ENCODE results near the gene TANC1. TPM values are rescaled to one million over a fixed set of nuclear protein-coding genes. Genes with fewer than 3 reads are reported as not detected.

The TANC1 gene
- total RNA-seq, 1 experiment from 2014 or later: not detected

GRCh38 chr2:159067971-159068370 is 99.5 kb downstream of the TANC1 start:
- no peak for DNase-seq
- H4K20me1 ChIP-seq (ENCODE audit: insufficient read depth, low read depth, low read length): no peaks in the 10 kb centered on the region
- no peaks in the 10 kb centered on the region for H3K9me3 ChIP-seq (ENCODE audit: low read length)
- no peaks in the 10 kb centered on the region for H3K36me3 ChIP-seq (ENCODE audit: insufficient read depth, low read length)
- H3K27ac ChIP-seq (ENCODE audit: low read length): no peak overlapping the region
- H3K27me3 ChIP-seq (ENCODE audit: low read length): no peaks in the 10 kb centered on the region
- no peak overlapping the region for H3K4me2 ChIP-seq (ENCODE audit: low read depth, low read length, poor library complexity, severe bottlenecking)
- H3K9me2 ChIP-seq (replicated peaks; ENCODE audit: insufficient read depth, low read length): no peaks in the 10 kb centered on the region
- H3K79me2 ChIP-seq (ENCODE audit: low read length): no peaks in the 10 kb centered on the region
- no peak overlapping the region for H3K4me3 ChIP-seq (ENCODE audit: low read length)
- no peak overlapping the region for H2AFZ ChIP-seq (ENCODE audit: low read length)
- no peaks in the 10 kb centered on the region for H3K4me1 ChIP-seq (ENCODE audit: low read length)
- H3K9ac ChIP-seq (ENCODE audit: low read length): no peak overlapping the region

- no peak overlapping the region for H2AFZ ChIP-seq (ENCODE audit: low read length)
- no peaks in the 10 kb centered on the region for H4K20me1 ChIP-seq (ENCODE audit: insufficient read depth, low read depth, low read length)
- H3K79me2 ChIP-seq (ENCODE audit: low read length): no peaks in the 10 kb centered on the region
- no peak overlapping the region for H3K27ac ChIP-seq (ENCODE audit: low read length)
- H3K27me3 ChIP-seq (ENCODE audit: low read length): no peaks in the 10 kb centered on the region
- no peak for DNase-seq
- no peaks in the 10 kb centered on the region for H3K36me3 ChIP-seq (ENCODE audit: insufficient read depth, low read length)
- no peaks in the 10 kb centered on the region for H3K9me3 ChIP-seq (ENCODE audit: low read length)
- H3K4me3 ChIP-seq (ENCODE audit: low read length): no peak overlapping the region
- no peaks in the 10 kb centered on the region for H3K9me2 ChIP-seq (replicated peaks; ENCODE audit: insufficient read depth, low read length)
- H3K9ac ChIP-seq (ENCODE audit: low read length): no peak overlapping the region
- no peaks in the 10 kb centered on the region for H3K4me1 ChIP-seq (ENCODE audit: low read length)
- H3K4me2 ChIP-seq (ENCODE audit: low read depth, low read length, poor library complexity, severe bottlenecking): no peak overlapping the region
Observed at GRCh38 chr2:159069229-159069628, 100.8 kb downstream of the TANC1 start.

- H3K27ac ChIP-seq (ENCODE audit: low read length): no peak overlapping the region
- no peaks in the 10 kb centered on the region for H3K9me2 ChIP-seq (replicated peaks; ENCODE audit: insufficient read depth, low read length)
- H4K20me1 ChIP-seq (ENCODE audit: insufficient read depth, low read depth, low read length): no peaks in the 10 kb centered on the region
- H3K79me2 ChIP-seq (ENCODE audit: low read length): no peaks in the 10 kb centered on the region
- H3K36me3 ChIP-seq (ENCODE audit: insufficient read depth, low read length): no peaks in the 10 kb centered on the region
- H3K9me3 ChIP-seq (ENCODE audit: low read length): no peaks in the 10 kb centered on the region
- no peak overlapping the region for H3K4me2 ChIP-seq (ENCODE audit: low read depth, low read length, poor library complexity, severe bottlenecking)
- DNase-seq: no peak
- no peak overlapping the region for H3K9ac ChIP-seq (ENCODE audit: low read length)
- no peaks in the 10 kb centered on the region for H3K27me3 ChIP-seq (ENCODE audit: low read length)
- no peaks in the 10 kb centered on the region for H3K4me1 ChIP-seq (ENCODE audit: low read length)
- H3K4me3 ChIP-seq (ENCODE audit: low read length): no peak overlapping the region
- H2AFZ ChIP-seq (ENCODE audit: low read length): no peak overlapping the region
Observed at GRCh38 chr2:159070235-159070634, 101.8 kb downstream of the TANC1 start.

GRCh38 chr2:159071190-159071915 is 102.9 kb downstream of the TANC1 start:
- Histone ChIP-seq H3K27me3 (ENCODE audit: low read length) (no peaks in the 10 kb centered on the region), H3K27ac (ENCODE audit: low read length) (no peak overlapping the region), H2AFZ (ENCODE audit: low read length) (no peak overlapping the region), H4K20me1 (ENCODE audit: insufficient read depth, low read depth, low read length) (no peaks in the 10 kb centered on the region), H3K9me2 (replicated peaks; ENCODE audit: insufficient read depth, low read length) (no peaks in the 10 kb centered on the region), H3K4me3 (ENCODE audit: low read length) (no peak overlapping the region), H3K36me3 (ENCODE audit: insufficient read depth, low read length) (no peaks in the 10 kb centered on the region), H3K9ac (ENCODE audit: low read length) (no peak overlapping the region), H3K9me3 (ENCODE audit: low read length) (no peaks in the 10 kb centered on the region), H3K4me1 (ENCODE audit: low read length) (no peaks in the 10 kb centered on the region), H3K4me2 (ENCODE audit: low read depth, low read length, poor library complexity, severe bottlenecking) (no peak overlapping the region), H3K79me2 (ENCODE audit: low read length) (no peaks in the 10 kb centered on the region)
- no peak for DNase-seq

GRCh38 chr2:159072795-159073194 is 104.4 kb downstream of the TANC1 start:
- Histone ChIP-seq H3K27ac (ENCODE audit: low read length) (no peak overlapping the region), H3K27me3 (ENCODE audit: low read length) (no peaks in the 10 kb centered on the region), H3K9me2 (replicated peaks; ENCODE audit: insufficient read depth, low read length) (no peaks in the 10 kb centered on the region), H3K4me3 (ENCODE audit: low read length) (no peak overlapping the region), H3K4me1 (ENCODE audit: low read length) (no peaks in the 10 kb centered on the region), H3K9ac (ENCODE audit: low read length) (no peak overlapping the region), H3K4me2 (ENCODE audit: low read depth, low read length, poor library complexity, severe bottlenecking) (no peak overlapping the region), H2AFZ (ENCODE audit: low read length) (no peak overlapping the region), H3K36me3 (ENCODE audit: insufficient read depth, low read length) (no peaks in the 10 kb centered on the region), H3K9me3 (ENCODE audit: low read length) (no peaks in the 10 kb centered on the region), H4K20me1 (ENCODE audit: insufficient read depth, low read depth, low read length) (no peaks in the 10 kb centered on the region), H3K79me2 (ENCODE audit: low read length) (no peaks in the 10 kb centered on the region)
- DNase-seq: no peak

GRCh38 chr2:159073256-159073655 is 104.8 kb downstream of the TANC1 start:
- Histone ChIP-seq H3K36me3 (ENCODE audit: insufficient read depth, low read length) (no peaks in the 10 kb centered on the region), H3K79me2 (ENCODE audit: low read length) (no peaks in the 10 kb centered on the region), H2AFZ (ENCODE audit: low read length) (no peak overlapping the region), H3K9me2 (replicated peaks; ENCODE audit: insufficient read depth, low read length) (no peaks in the 10 kb centered on the region), H3K27me3 (ENCODE audit: low read length) (no peaks in the 10 kb centered on the region), H3K9me3 (ENCODE audit: low read length) (no peaks in the 10 kb centered on the region), H3K4me2 (ENCODE audit: low read depth, low read length, poor library complexity, severe bottlenecking) (no peak overlapping the region), H3K4me3 (ENCODE audit: low read length) (no peak overlapping the region), H4K20me1 (ENCODE audit: insufficient read depth, low read depth, low read length) (no peaks in the 10 kb centered on the region), H3K27ac (ENCODE audit: low read length) (no peak overlapping the region), H3K9ac (ENCODE audit: low read length) (no peak overlapping the region), H3K4me1 (ENCODE audit: low read length) (no peaks in the 10 kb centered on the region)
- no peak for DNase-seq

- H3K9ac ChIP-seq (ENCODE audit: low read length): no peak overlapping the region
- H3K4me1 ChIP-seq (ENCODE audit: low read length): no peaks in the 10 kb centered on the region
- no peaks in the 10 kb centered on the region for H3K27me3 ChIP-seq (ENCODE audit: low read length)
- H3K9me2 ChIP-seq (replicated peaks; ENCODE audit: insufficient read depth, low read length): no peaks in the 10 kb centered on the region
- H3K79me2 ChIP-seq (ENCODE audit: low read length): no peaks in the 10 kb centered on the region
- no peak overlapping the region for H3K4me2 ChIP-seq (ENCODE audit: low read depth, low read length, poor library complexity, severe bottlenecking)
- no peaks in the 10 kb centered on the region for H3K9me3 ChIP-seq (ENCODE audit: low read length)
- no peaks in the 10 kb centered on the region for H3K36me3 ChIP-seq (ENCODE audit: insufficient read depth, low read length)
- DNase-seq: no peak
- no peak overlapping the region for H3K4me3 ChIP-seq (ENCODE audit: low read length)
- H4K20me1 ChIP-seq (ENCODE audit: insufficient read depth, low read depth, low read length): no peaks in the 10 kb centered on the region
- H2AFZ ChIP-seq (ENCODE audit: low read length): no peak overlapping the region
- no peak overlapping the region for H3K27ac ChIP-seq (ENCODE audit: low read length)
Observed at GRCh38 chr2:159074605-159075004, 106.2 kb downstream of the TANC1 start.

- H3K9me3 ChIP-seq (ENCODE audit: low read length): no peaks in the 10 kb centered on the region
- DNase-seq: no peak
- no peak overlapping the region for H3K9ac ChIP-seq (ENCODE audit: low read length)
- H3K4me1 ChIP-seq (ENCODE audit: low read length): no peaks in the 10 kb centered on the region
- H3K4me2 ChIP-seq (ENCODE audit: low read depth, low read length, poor library complexity, severe bottlenecking): no peak overlapping the region
- H3K79me2 ChIP-seq (ENCODE audit: low read length): no peaks in the 10 kb centered on the region
- H3K9me2 ChIP-seq (replicated peaks; ENCODE audit: insufficient read depth, low read length): no peaks in the 10 kb centered on the region
- no peak overlapping the region for H3K4me3 ChIP-seq (ENCODE audit: low read length)
- H2AFZ ChIP-seq (ENCODE audit: low read length): no peak overlapping the region
- H4K20me1 ChIP-seq (ENCODE audit: insufficient read depth, low read depth, low read length): no peaks in the 10 kb centered on the region
- no peaks in the 10 kb centered on the region for H3K27me3 ChIP-seq (ENCODE audit: low read length)
- no peak overlapping the region for H3K27ac ChIP-seq (ENCODE audit: low read length)
- no peaks in the 10 kb centered on the region for H3K36me3 ChIP-seq (ENCODE audit: insufficient read depth, low read length)
Observed at GRCh38 chr2:159075727-159076126, 107.3 kb downstream of the TANC1 start.
